CD14-positive monocyte (primary cell): ENCODE measurements around the gene UGT2B17. TPM values are rescaled to one million over a fixed set of nuclear protein-coding genes. Genes with fewer than 3 reads are reported as not detected.
"Not testable (repeated sequence)": the region's sequence is repeated elsewhere in the genome, so short reads cannot be mapped to it uniquely, and the experiment has no call there.

ENCODE experiments used
- DNase-seq, 3 donors: peaks; one replicate each; pipeline ENCODE4 v3.0.0-alpha.2; 2011 to 2022
- H2AFZ ChIP-seq: 2 replicates; pipeline ENCODE4 v1.6.0; 2012; ENCODE audit warnings: mild to moderate bottlenecking, low read depth, low read length, inconsistent platforms; ENCODE audit not compliant: insufficient read depth, poor library complexity, severe bottlenecking
- H3K27ac ChIP-seq, 2 donors: 1 replicate in 1 of 2; 2 replicates in 1 of 2; pipeline ENCODE4 v1.5.1; 2012 to 2013; ENCODE audit warnings: low read length in 2 of 2, control low read depth in 1 of 2, inconsistent platforms in 1 of 2, low read depth in 1 of 2, mild to moderate bottlenecking in 1 of 2
- H3K27me3 ChIP-seq, 2 donors: one replicate each; pipeline versions ENCODE4 v1.6.0 to v1.6.1; 2011 to 2013; ENCODE audit warnings: low read length in 2 of 2; ENCODE audit not compliant: control insufficient read depth in 2 of 2, insufficient read depth in 2 of 2
- H3K36me3 ChIP-seq, 2 donors: replicated peaks in 1 of 2; 1 replicate in 1 of 2; 2 replicates in 1 of 2; pipeline versions ENCODE4 v1.5.1 to v1.6.1; 2012 to 2013; ENCODE audit warnings: low read length in 2 of 2, control low read depth in 1 of 2, inconsistent platforms in 1 of 2, mild to moderate bottlenecking in 1 of 2; ENCODE audit not compliant: insufficient read depth in 2 of 2, control insufficient read depth in 1 of 2
- H3K4me1 ChIP-seq, 2 donors: 1 replicate in 1 of 2; 2 replicates in 1 of 2; pipeline versions ENCODE4 v1.5.1 to v1.6.1; 2012 to 2013; ENCODE audit warnings: low read length in 2 of 2, control low read depth in 1 of 2, inconsistent platforms in 1 of 2, mild to moderate bottlenecking in 1 of 2, moderate library complexity in 1 of 2; ENCODE audit not compliant: insufficient read depth in 2 of 2, control insufficient read depth in 1 of 2
- H3K4me2 ChIP-seq: replicated peaks from 2 replicates; pipeline ENCODE3; 2012; ENCODE audit warnings: low read length, moderate library complexity, mild to moderate bottlenecking; ENCODE audit not compliant: poor library complexity, severe bottlenecking; ENCODE audit errors: extremely low read depth
- H3K4me3 ChIP-seq, 3 experiments: fragments of 200-600 bp in 1 of 3; sonication (generic) in 1 of 3; replicated peaks in 1 of 3; 1 replicate in 2 of 3; 2 replicates in 1 of 3; pipeline ENCODE4 v1.5.1; 2011 to 2013; ENCODE audit warnings: low read length in 3 of 3, mild to moderate bottlenecking in 3 of 3, control low read depth in 2 of 3, low read depth in 2 of 3, inconsistent platforms in 1 of 3, moderate library complexity in 1 of 3
- H3K79me2 ChIP-seq: 2 replicates; pipeline ENCODE4 v1.6.0; 2012; ENCODE audit warnings: mild to moderate bottlenecking, control low read depth, inconsistent platforms, low read length, moderate library complexity; ENCODE audit not compliant: insufficient read depth
- H3K9ac ChIP-seq: 2 replicates; pipeline ENCODE4 v1.6.0; 2017; ENCODE audit warnings: low read length, mild to moderate bottlenecking; ENCODE audit not compliant: insufficient read depth, poor library complexity, severe bottlenecking
- H3K9me3 ChIP-seq, 2 donors: replicated peaks in 1 of 2; 1 replicate in 1 of 2; 2 replicates in 1 of 2; pipeline versions ENCODE4 v1.5.1 to v1.6.1; 2012 to 2013; ENCODE audit warnings: low read length in 2 of 2, control low read depth in 1 of 2; ENCODE audit not compliant: control insufficient read depth in 1 of 2, insufficient read depth in 1 of 2
- H4K20me1 ChIP-seq: 2 replicates; pipeline ENCODE4 v1.6.0; 2012; ENCODE audit warnings: mild to moderate bottlenecking, low read length, control low read depth, moderate library complexity; ENCODE audit not compliant: insufficient read depth
- H3K27ac Mint-ChIP-seq, 7 donors: one replicate each; pipeline ENCODE4 v1.8.0; 2020; ENCODE audit warnings: mild to moderate bottlenecking in 7 of 7, mixed read lengths in 7 of 7, moderate library complexity in 6 of 7, inconsistent platforms in 2 of 7
- H3K27me3 Mint-ChIP-seq, 3 donors: one replicate each; pipeline ENCODE4 v1.8.0; 2021 to 2022; ENCODE audit warnings: low read depth in 3 of 3, mild to moderate bottlenecking in 3 of 3, mixed read lengths in 3 of 3, moderate library complexity in 3 of 3, inconsistent platforms in 1 of 3
- H3K36me3 Mint-ChIP-seq, 2 donors: one replicate each; pipeline ENCODE4 v1.8.0; 2020; ENCODE audit warnings: mixed read lengths in 2 of 2, inconsistent platforms in 1 of 2, mild to moderate bottlenecking in 1 of 2
- H3K4me1 Mint-ChIP-seq: one replicate; pipeline ENCODE4 v1.8.0; 2020; ENCODE audit warnings: mild to moderate bottlenecking, mixed read lengths
- H3K4me3 Mint-ChIP-seq, 2 donors: one replicate each; pipeline ENCODE4 v1.8.0; 2020; ENCODE audit warnings: mild to moderate bottlenecking in 2 of 2, mixed read lengths in 2 of 2, moderate library complexity in 1 of 2
- H3K9me3 Mint-ChIP-seq, 7 donors: one replicate each; pipeline ENCODE4 v1.8.0; 2020 to 2022; ENCODE audit warnings: mixed read lengths in 7 of 7, mild to moderate bottlenecking in 6 of 7, moderate library complexity in 6 of 7, inconsistent platforms in 2 of 7
- CTCF ChIP-seq: fragments of 200-600 bp; IDR thresholded peaks from one replicate; pipeline ENCODE4 v1.8.0; 2022; ENCODE audit warnings: antibody characterized with exemption, mild to moderate bottlenecking
- whole genome bisulfite sequencing: methylation state at CpG from one replicate; pipeline ENCODE4 v1.1.5; 2013; ENCODE audit warnings: missing lambda C conversion rate; ENCODE audit not compliant: insufficient coverage; 5-methylcytosine and 5-hydroxymethylcytosine counted together
- intact Hi-C, 2 donors: fragments of 100-400 bp; cut with micrococcal nuclease; formaldehyde crosslinking; loops; one replicate each; pipeline versions ENCODE4 v1.15.0 to v1.15.1; 2023
- polyA plus RNA-seq, 3 donors: library from polyadenylated mRNA; depleted of rRNA in 1 of 3; unstranded in 2 of 3; stranded (reverse) in 1 of 3; fragments of 300-500 nt in 2 of 3; fragments of >200 nt in 1 of 3; fragmentation: Illumina TruSeq in 2 of 3; gene quantifications; 1 replicate in 2 of 3; 2 replicates in 1 of 3; pipeline ENCODE4 v1.2.3, GENCODE V29; 2012 to 2021

UGT2B17 gene
- polyA plus RNA-seq, 3 donors = not detected

DNA sequence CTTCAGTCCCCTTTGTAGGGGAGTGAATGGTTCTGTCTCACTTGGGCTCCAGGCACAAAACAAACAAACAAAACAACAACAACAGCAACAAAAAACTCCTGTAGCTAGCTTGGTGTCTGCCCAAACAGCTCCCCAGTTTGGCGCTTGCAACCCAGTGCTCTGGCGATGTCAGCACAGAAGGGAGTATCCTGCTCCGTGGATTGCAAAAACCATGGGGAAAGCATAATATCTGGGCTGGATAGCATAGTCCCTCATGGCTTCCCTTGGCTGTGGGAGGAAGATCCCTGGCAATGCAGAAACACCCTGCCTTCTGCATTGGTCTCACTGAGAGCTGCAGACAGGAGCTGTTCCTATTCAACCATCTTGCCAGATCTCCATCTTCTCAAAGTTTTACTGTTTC lies 39.7 kb downstream of the UGT2B17 start:
- H3K9me3 ChIP-seq = no peaks in the 10 kb centered on the region
- no peak for DNase-seq
- Mint-ChIP-seq H3K27ac (no peak overlapping the region), H3K9me3 (peaks cover 0 to 16% (median 12%) of the 10 kb centered on the region in 7 donors), H3K4me1 (no peaks in the 10 kb centered on the region), H3K27me3 (no peaks in the 10 kb centered on the region), H3K4me3 (no peak overlapping the region), H3K36me3 (no peaks in the 10 kb centered on the region)
- 91% methylated on average over 3 of the region's 3 CpGs for WGBS
- no peak overlapping the region for H3K4me2 ChIP-seq
- no peaks in the 10 kb centered on the region for H3K36me3 ChIP-seq
- no peak overlapping the region for H3K4me3 ChIP-seq
- intact Hi-C loops = no loop called here
- no peak overlapping the region for H3K27ac ChIP-seq
- no peak for TF ChIP-seq CTCF
- H3K27me3 ChIP-seq = no peaks in the 10 kb centered on the region
- H3K4me1 ChIP-seq = no peaks in the 10 kb centered on the region
- no peaks in the 10 kb centered on the region for H3K79me2 ChIP-seq
- no peak overlapping the region for H2AFZ ChIP-seq
- no peaks in the 10 kb centered on the region for H4K20me1 ChIP-seq
- no peak overlapping the region for H3K9ac ChIP-seq

DNA sequence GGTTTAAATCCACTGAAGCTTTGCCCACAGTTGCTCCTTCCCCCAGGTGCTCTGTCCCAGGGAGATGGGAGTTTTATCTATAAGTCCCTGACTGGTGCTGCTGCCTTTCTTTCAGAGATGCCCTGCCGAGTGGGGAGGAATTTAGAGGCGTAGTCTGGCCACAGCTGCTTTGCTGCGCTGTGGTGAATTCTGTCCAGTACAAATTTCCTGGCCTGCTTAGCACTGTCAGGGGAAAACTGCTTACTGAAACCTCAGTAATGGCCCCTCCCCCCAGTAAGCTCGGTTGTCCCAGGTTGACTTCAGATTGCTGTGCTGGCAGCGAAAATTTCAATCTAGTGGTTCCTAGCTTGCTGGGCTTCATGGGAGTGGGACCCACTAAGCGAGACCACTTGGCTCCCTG lies 40.1 kb downstream of the UGT2B17 start:
- Histone ChIP-seq H3K4me3 (no peak overlapping the region), H3K9ac (no peak overlapping the region), H4K20me1 (no peaks in the 10 kb centered on the region), H3K79me2 (no peaks in the 10 kb centered on the region), H3K27me3 (no peaks in the 10 kb centered on the region), H3K4me1 (no peaks in the 10 kb centered on the region), H3K9me3 (no peaks in the 10 kb centered on the region), H2AFZ (no peak overlapping the region), H3K27ac (no peak overlapping the region), H3K36me3 (no peaks in the 10 kb centered on the region), H3K4me2 (no peak overlapping the region)
- Mint-ChIP-seq H3K27ac (no peak overlapping the region), H3K4me1 (no peaks in the 10 kb centered on the region), H3K4me3 (no peak overlapping the region), H3K27me3 (no peaks in the 10 kb centered on the region), H3K9me3 (peaks cover 0 to 16% (median 12%) of the 10 kb centered on the region in 7 donors), H3K36me3 (no peaks in the 10 kb centered on the region)
- no peak for DNase-seq
- no peak for TF ChIP-seq CTCF
- intact Hi-C loops = no loop called here
- 100% methylated on average over 1 of the region's 6 CpGs for WGBS

- H3K27ac Mint-ChIP-seq, H3K4me1 Mint-ChIP-seq, H3K27me3 Mint-ChIP-seq, H3K36me3 ChIP-seq, H3K9me3 ChIP-seq, H4K20me1 ChIP-seq, H3K79me2 ChIP-seq, H3K27ac ChIP-seq, H3K9ac ChIP-seq, H3K27me3 ChIP-seq, H3K36me3 Mint-ChIP-seq, H3K4me3 ChIP-seq, H3K9me3 Mint-ChIP-seq, H3K4me2 ChIP-seq, H3K4me3 Mint-ChIP-seq, DNase-seq, H3K4me1 ChIP-seq, H2AFZ ChIP-seq, intact Hi-C loops: not testable (repeated sequence)
- no CpG with 5 or more reads among the region's 1 CpG for WGBS
Observed at GRCh38 chr4:68522232-68522631, 53.9 kb downstream of the UGT2B17 start.
